HG03060 (cell line): ENCODE data around the gene PRKN.
"Not testable (repeated sequence)": the region's sequence is repeated elsewhere in the genome, so short reads cannot be mapped to it uniquely, and the experiment has no call there.

ENCODE experiments used
- ATAC-seq: cut with Tn5 transposase; IDR thresholded peaks from one replicate; pipeline ENCODE4 v1.9.1; 2021; ENCODE audit warnings: low read depth, moderate number of reproducible peaks; ENCODE audit not compliant: unreplicated experiment

The PRKN gene

DNA sequence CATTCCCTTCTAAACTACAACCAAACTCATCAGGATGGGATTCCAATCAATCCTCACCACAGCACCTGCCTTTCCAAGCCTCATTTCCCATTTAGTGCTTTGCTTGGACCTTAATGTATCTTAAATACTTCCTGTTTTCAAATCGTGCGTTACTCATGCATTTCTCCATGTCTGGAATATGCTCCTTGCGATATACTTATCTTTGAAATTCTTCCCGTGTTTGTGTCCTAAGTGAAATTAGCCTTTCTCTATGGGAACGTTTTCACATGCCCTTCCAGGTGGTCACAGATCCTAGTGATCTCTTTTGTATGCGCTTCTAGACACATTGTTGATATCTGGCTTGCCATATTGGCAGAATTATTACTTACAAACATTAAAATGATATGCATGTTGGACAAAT is 833.1 kb downstream of the PRKN start:
- no peak for ATAC-seq

DNA sequence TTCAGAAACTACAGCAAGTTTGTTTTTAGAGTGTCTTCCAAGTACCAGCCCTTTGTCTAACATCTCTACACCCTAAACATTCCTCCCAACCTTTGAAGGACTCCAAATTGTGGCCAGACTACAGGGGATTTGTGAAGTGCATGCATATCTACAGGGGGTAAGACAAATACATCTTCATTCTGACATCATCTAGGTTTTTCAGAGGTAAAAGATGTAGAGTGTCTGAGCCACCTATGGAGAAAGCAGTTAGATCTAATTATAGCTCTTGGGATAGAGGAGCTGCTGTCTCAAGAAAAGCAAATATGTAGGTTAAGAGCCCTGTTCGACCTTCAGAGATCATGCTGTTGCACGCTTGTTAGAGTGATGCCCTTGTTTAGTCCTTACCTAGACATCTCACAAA is 836.0 kb downstream of the PRKN start:
- no peak for ATAC-seq

DNA sequence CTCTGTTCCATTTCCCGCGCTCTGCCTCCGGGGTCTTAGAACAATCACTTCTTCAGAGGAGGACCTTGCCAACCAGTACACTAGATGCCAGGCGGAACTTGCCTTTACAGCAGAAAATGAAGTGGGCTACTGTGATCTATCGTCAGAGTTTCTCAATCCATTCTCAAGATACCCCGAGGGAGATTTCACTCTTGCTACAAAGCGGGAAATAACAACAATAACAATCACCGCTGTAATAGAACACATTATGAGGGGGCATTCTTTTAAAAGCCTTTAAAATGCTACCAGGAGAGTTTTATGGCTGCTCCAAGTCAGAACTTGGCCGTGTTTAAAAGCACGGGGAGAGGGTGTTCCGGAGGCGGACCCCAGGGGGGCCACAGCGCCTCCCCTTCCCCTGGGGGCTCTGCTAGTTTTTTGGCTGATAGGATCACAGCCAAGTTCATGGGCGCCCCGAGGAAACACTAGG is 836.7 kb downstream of the PRKN start:
- ATAC-seq = no peak

DNA sequence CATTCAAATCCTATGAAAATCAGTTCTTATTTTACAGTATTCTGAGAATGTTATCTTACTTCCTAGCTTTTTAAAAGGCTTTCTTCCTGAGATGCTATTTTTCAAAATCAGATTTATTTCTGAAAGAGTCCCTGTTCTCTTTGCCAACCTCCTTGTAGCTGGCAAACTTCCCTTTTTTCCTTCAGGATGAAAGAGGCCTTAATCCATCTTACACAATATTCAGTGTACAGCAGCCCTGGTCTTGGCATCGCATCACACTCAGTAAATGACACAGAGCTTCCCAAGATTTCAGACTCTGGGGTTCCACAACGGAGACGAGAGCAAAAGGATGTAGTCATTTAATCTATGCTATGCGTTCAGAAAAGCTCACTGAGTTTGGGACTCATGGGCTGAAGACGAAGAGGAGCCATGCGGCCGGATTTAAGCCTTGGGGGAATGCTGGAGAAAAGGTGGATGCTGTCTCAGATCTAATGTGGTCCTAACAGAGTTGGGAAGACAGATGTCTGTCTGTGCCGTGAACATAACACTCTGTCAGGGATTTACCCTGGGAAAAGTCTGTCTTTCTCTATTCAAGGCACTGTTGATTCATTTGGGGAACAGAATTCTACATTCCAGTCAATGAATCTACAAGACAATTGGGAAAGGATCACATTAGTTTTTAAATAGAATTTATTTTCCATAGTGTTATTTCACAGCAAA is 837.3 kb downstream of the PRKN start:
- ATAC-seq = no peak

DNA sequence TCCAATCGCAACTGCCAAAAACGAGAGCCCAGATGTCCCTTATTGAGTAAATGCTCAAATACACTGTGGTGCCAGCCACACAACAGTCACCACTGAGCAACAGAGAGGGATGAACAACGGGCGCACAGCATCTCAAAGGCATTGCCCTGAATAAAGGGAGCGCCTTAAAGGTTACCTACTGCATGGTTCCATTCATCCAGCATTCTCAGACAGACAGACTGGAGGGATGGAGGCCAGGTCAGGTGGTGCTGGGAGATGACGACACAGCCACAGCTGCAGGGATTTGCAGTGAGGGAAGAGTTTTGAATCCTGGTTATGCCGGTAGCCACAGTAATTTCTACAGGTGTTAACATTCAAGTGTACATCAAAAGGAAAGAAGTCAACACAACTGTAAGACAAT is 838.2 kb downstream of the PRKN start:
- ATAC-seq = no peak

DNA sequence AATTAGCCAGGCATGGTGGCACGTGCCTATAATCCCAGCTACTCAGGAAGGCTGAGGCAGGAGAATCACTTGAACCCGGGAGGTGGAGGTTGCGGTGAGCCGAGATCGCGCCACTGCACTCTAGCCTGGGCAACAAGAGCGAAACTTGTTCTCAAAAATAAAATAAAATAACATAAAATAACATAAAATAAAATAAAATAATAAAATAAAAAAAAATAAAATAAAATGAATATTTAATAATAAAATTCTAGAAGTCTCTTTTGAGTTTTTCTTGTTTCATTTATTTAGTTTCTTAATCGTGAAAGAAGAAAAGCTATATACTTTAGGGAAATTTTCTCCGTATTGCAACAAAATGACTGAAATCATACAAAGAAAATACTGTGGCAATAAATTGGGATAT is 841.0 kb downstream of the PRKN start:
- ATAC-seq = not testable (repeated sequence)

DNA sequence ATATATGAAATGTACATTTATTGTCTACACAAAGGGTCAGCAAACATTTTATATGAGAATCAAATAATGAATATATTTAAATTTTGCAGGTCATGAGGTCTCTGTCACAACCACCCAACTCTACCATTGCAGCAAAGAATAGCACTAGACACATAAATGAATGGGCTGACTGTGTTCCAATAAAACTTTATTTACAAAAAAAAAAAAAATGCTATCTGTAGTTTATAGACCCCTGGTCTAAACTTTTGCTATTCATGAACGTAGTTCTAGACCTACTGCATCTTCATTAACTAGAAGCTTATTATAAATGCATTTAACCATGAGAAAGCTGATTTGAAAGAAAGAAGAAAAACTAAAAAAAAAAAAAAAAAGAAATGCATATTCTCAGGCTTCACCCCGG is 842.8 kb downstream of the PRKN start:
- ATAC-seq = no peak

DNA sequence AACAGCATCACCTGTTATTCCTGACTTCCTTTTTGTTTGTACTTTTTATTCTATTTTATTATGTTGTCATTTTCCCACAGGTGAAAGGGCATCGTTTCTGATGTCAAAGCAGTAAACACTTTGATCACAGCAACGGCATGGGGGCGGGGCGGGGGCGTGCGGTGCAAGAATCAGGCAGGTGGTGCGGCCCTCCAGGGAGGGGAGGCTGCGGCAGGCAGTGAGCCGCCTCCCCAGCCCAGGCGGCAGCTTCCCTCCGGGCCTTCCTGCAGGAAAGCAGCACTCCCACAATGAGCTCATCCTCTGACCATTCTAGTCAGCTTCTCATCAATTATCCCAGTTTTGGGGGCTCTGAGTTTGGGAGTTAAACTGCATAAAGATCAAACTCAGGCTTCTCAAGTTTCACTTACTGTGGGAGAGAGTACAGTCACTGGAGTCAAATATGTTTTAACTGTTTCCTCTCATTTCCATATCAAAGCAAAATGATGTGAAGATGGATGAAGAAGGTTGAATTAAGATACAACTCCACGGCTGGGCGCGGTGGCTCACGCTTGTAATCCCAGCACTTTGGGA is 845.3 kb downstream of the PRKN start:
- no peak for ATAC-seq

DNA sequence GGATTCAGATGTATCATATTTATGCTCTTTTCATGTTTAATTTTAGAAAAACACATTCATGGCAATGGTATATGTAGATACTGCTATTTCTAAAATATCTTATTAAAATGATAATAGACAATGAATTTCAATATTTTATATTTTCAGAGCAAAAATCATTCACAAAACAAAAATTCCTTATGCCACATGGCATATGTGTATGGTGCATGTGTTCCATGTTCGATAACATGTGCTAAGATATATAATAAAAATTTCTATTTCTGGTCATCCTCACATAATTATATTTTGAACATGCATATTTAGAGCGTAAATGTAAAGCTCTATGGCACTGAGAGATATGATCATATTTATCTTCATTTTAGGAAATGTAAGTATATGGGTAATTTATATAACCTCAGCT is 847.5 kb downstream of the PRKN start:
- ATAC-seq = no peak

DNA sequence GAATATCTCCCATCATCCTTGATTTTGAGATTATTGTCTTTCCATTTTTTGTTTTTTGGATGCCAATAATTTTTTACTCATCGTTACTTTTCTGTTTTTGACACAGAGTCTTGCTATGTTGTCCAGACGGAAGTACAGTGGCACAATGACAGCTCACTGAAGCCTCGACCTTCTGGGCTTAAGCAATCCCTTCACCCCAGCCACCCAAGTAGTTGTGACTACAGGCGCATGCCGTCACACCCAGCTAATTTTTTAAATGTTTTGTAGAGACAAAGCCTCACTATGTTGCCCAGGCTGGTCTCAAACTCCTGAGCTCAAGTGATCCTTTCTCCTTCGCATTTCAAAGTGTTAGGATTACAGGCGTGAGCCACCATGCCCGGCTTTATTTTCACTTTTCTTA is 851.3 kb downstream of the PRKN start:
- no peak for ATAC-seq

DNA sequence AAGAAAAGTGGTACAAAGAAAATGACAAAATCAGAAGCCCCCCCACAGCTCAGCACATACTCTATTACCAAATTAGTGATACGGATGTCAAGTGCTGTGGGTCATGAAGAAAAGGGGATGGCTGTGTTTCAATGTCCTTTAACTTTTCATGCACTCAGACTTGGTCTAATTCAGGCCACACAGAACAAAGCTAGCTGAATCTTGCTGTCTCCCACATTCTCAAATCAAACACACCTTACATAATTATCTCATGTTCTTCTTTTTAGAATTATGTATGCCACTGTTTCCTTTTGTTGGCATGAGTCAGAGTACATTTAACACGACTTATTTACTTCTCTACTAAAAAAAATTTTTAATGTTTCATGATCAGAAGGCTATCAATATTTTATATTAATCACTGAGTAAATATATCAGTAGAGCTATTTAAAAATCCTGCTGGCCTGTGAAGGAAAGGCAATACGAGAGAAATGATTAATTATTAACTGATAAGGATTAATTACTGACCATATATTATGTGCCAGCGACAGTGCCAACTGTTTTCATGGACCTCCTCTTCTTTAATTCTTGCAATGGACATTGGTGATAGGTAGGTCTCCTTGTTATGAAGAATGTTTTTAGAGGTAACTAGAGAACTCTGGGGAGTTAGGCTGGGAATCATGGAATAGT is 857.2 kb downstream of the PRKN start:
- no peak for ATAC-seq

DNA sequence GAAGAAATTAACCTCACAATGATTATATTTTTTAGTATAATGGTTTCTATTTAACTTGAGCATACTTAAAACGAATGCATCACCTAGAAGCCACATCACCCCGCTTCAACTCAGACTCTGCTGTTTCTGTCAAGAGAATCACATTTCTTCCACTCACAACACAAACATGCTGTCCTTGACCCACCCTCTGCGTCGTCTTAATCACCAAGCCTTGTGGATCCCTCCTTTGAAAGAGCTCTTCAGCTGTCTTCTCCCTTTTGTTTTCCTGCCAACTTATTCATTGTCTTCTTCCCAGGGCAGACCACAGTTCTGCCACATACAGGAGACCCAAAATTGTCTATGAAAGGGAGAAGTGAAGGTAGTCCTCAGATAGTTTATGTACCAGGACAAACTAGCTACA is 858.1 kb downstream of the PRKN start:
- ATAC-seq = no peak

DNA sequence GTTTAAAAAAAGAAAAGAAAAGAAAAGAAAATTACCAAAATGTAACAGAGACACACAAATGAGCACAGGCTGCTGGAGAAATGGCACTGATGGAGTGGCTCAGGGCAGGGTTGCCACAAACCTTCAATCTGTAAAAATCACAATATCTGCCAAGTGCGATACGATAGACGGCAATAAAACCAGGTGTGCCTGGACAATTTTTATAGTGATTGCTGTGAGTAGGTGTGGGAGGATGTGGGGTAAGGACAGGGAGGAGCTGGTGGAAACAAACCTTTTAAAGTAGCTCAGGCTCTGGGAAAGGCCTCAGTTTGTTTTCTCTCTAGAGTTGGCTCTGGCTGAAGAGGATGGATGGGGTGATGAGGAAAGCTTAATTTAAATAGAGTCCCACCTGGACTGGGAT is 861.0 kb downstream of the PRKN start:
- no peak for ATAC-seq

DNA sequence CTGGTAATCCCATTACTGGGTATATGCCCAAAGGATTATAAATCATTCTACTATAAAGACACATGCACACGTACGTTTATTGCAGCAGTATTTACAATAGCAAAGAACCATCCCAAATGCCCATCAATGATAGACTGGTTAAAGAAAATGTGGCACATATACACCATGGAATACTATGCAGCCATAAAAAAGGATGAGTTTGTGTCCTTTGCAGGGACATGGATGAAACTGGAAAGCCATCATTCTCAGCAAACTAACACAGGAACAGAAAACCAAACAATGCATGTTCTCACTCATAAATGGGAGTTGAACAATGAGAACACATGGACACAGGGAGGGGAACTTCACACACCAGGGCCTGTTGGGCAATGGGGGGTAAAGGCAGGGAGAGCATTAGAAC is 866.5 kb downstream of the PRKN start:
- ATAC-seq = not testable (repeated sequence)

DNA sequence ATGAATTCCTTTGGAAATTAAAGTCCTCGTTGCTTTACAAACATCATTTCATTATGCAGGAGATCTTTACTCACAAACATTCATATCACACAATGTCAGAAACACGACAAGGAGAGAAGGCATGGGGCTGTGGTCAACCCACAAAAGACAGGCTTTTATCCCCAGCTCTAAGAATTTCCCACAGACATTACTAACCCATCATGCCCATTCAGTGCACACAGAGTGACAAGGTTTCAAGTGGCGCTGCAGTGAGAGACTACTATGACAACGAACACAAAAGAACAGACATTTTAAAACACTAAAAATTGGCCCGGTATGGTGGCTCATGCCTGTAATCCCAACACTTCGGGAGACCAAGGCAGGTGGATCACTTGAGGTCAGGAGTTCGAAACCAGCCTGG is 873.9 kb downstream of the PRKN start:
- no peak for ATAC-seq

DNA sequence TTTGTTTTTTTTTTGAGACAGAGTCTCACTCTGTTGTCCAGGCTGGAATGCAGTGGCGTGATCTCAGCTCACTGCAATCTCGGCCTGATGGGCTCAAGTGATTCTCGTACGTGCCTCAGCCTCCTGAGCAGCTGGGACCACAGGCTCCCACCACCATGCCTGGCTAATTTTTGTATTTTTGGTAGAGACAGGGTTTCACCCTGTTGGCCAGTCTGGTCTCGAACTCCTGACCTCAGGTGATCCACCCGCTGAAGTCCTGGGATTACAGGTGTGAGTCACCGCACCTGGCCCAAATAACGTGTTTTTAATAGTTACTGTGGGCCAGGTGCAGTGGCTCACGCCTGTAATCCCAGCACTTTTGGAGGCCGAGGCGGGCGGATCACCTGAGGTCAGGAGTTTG is 876.1 kb downstream of the PRKN start:
- ATAC-seq = not testable (repeated sequence)

DNA sequence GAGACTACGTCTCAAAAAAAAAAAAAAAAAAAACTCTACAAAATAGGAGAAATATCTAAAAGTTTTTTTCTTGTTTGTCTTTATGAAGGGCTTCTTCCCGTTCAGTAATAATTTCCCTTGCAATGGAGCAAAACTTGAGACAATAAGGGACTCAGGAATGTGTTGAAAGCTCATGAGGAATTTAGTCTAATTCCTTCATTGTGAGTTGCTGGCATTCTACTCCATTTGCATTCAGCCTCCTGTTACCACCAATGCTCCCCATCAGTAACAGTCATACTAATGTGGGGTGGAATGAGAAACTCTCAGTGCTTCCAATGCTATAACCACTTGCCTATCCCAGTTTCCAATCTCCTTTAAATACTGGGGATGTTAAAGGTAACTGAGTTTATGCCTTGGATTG is 877.0 kb downstream of the PRKN start:
- no peak for ATAC-seq

DNA sequence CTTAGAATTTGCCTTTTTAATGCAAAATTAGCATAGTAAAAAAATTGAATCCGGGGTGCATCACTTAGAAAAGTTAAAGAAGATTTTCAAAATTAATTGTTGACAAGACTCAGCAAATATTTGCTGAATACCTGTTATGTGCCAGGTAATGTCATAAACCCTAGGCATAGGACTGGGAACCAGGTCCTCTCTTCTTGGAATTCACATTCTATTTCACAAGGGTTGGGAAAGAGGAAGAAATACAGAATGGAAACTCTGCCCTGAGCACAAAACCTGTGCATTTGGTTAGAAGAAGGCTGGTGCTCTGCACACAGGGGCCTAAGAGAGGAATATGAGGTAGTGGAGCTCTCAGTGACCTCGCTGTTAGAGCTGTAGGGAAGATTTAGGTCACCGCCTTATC is 879.9 kb downstream of the PRKN start:
- ATAC-seq = no peak

DNA sequence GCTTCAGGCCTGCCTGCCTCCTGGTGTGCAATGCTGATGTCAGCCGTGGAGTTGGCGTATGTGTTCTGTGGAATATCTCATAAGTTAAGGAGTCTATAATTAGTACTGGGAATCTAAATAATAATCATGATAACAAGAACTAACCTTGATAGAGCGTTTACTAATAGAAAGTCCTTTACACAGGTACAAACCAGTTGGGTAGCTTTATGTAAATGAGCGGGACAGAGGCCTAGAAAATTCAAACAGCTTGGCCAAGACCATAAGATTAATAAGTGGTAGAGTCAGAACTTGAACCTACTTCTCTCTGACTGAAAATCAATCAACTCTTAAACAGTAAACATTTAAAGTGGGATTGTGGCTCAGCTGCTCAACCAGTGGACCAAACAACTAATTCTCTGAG is 882.8 kb downstream of the PRKN start:
- no peak for ATAC-seq

DNA sequence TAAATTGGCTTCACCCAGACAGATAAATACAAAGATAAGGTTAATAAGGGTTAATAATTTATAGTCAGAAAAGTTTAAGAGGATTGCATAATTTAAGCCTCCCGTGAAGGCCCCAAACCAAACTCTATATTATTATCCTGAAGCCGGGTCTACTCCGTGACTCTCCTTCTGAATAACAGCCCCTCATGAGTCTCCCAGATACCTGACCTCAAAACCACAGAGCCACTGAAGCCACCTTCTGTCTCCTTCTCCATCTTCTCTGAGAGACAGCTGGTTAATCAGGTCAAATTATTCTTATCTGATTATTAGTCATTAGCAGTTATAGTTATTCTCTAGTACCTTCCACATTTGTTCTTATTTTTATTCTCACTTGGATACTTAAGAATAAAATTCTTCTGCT is 884.5 kb downstream of the PRKN start:
- no peak for ATAC-seq

DNA sequence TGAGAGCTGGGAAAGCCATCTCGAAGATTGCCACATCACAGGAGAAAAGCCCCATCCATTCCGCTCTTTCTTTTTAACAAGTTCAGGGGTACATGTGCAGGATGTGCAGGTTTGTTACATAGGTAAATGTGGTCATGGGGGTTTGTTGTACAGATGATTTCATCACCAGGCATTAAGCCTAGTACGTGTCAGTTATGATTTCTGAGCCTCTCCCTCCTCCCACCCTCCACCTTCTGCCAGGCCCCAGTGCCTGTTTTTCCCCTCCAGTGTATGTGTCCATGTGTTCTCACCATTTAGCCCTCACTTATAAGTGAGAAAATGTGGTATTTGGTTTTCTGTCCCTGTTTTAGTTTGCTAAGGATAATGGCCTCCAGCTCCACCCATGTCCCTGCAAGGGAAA is 887.2 kb downstream of the PRKN start:
- ATAC-seq = no peak
